Uterus (tissue), 4 donors: Measurements from ENCODE around the gene SPINK2. TPM values are rescaled to one million over a fixed set of nuclear protein-coding genes. Genes with fewer than 3 reads are reported as not detected.
A peak's percentile ranks its signal among the peaks of the same experiment; 100 is the strongest.

ENCODE experiments used
- DNase-seq, 2 donors: peaks; one replicate each; pipeline ENCODE4 v3.0.0-alpha.2; 2019 to 2020
- H3K27ac ChIP-seq, 2 donors: fragments of 200-600 bp; sonication (generic); 1 replicate in 1 of 2; 2 replicates in 1 of 2; pipeline ENCODE4 v1.5.1; 2016 to 2018
- H3K27me3 ChIP-seq, 2 donors: fragments of 200-600 bp; sonication (generic); one replicate each; pipeline ENCODE4 v1.5.1; 2018 to 2019; ENCODE audit warnings: control low read depth in 1 of 2
- H3K36me3 ChIP-seq, 2 donors: fragments of 200-600 bp; sonication (generic); one replicate each; pipeline ENCODE4 v1.5.1; 2019; ENCODE audit warnings: control low read depth in 1 of 2
- H3K4me1 ChIP-seq, 2 donors: fragments of 200-600 bp; sonication (generic); one replicate each; pipeline ENCODE4 v1.5.1; 2018 to 2019; ENCODE audit warnings: control low read depth in 1 of 2
- H3K4me3 ChIP-seq, 2 donors: fragments of 200-600 bp; sonication (generic); 1 replicate in 1 of 2; 2 replicates in 1 of 2; pipeline ENCODE4 v1.5.1; 2018 to 2019; ENCODE audit warnings: mild to moderate bottlenecking in 1 of 2
- H3K9me3 ChIP-seq, 2 donors: fragments of 200-600 bp; sonication (generic); one replicate each; pipeline ENCODE4 v1.5.1; 2019; ENCODE audit warnings: control low read depth in 1 of 2
- CTCF ChIP-seq, 4 experiments: fragments of 200-600 bp in 2 of 4; fragments of 450-650 bp in 2 of 4; sonication (generic) in 2 of 4; IDR thresholded peaks; one replicate each; pipeline ENCODE4 v1.5.1; 2016 to 2019; ENCODE audit warnings: antibody characterized with exemption in 4 of 4, mild to moderate bottlenecking in 2 of 4, moderate library complexity in 1 of 4
- POLR2A ChIP-seq, 2 donors: fragments of 450-650 bp; IDR thresholded peaks; one replicate each; pipeline ENCODE4 v1.6.1; 2016; ENCODE audit warnings: antibody characterized with exemption in 2 of 2, mild to moderate bottlenecking in 1 of 2, moderate library complexity in 1 of 2
- intact Hi-C: fragments of 100-400 bp; cut with DNase I; formaldehyde crosslinking; loops from one replicate; pipeline ENCODE4 v1.15.1; 2023; ENCODE audit warnings: low total_unique reads
- total RNA-seq, 4 donors: library from RNA; depleted of rRNA in 3 of 4; stranded (reverse); fragments of >200 nt in 3 of 4; gene quantifications; one replicate each; pipeline versions ENCODE4 v1.1.0 to v1.2.4, GENCODE V29; 2014 to 2023
- donor health status: DM: yes; HTN: yes; CAD: no.

The SPINK2 gene
- total RNA-seq = not detected

- H3K27me3 ChIP-seq = peaks cover 0 to 9% of the 10 kb centered on the region in 2 donors
- intact Hi-C loops = no loop called here
Measured at GRCh38 chr4:56821381-56822243, at the start of gene SPINK2. SPINK2 (minus strand) TSS chr4:56821701; CDS start chr4:56821662, 39 bp downstream.

GRCh38 chr4:56870946-56871345, 49.4 kb upstream of the SPINK2 start:
- H3K27ac ChIP-seq = no peak overlapping the region
- H3K9me3 ChIP-seq = no peaks in the 10 kb centered on the region
- no peaks in the 10 kb centered on the region for H3K36me3 ChIP-seq
- TF ChIP-seq CTCF (IDR thresholded peaks at IDR 0.05) (no peak), POLR2A (IDR thresholded peaks at IDR 0.05) (no peak)
- DNase-seq = no peak
- no peaks in the 10 kb centered on the region for H3K27me3 ChIP-seq
- intact Hi-C loops = no loop called here
- no peaks in the 10 kb centered on the region for H3K4me1 ChIP-seq
- H3K4me3 ChIP-seq = no peak overlapping the region

More at GRCh38 chr4:56821381-56822243, at the start of gene SPINK2:
- no peaks in the 10 kb centered on the region for H3K36me3 ChIP-seq
- no peaks in the 10 kb centered on the region for H3K4me1 ChIP-seq
- DNase-seq = no peak
- H3K9me3 ChIP-seq = no peaks in the 10 kb centered on the region
- peak within 1 kb of the TSS in 1 of 2 donors; percentile 19 for H3K4me3 ChIP-seq
- H3K27ac ChIP-seq = no peak within 1 kb of the TSS
- no peak for TF ChIP-seq CTCF (IDR thresholded peaks at IDR 0.05)
- TF ChIP-seq POLR2A (IDR thresholded peaks at IDR 0.05) = no peak

- Histone ChIP-seq H3K4me3 (no peak overlapping the region), H3K27ac (no peak overlapping the region), H3K27me3 (no peaks in the 10 kb centered on the region), H3K4me1 (no peaks in the 10 kb centered on the region), H3K36me3 (no peaks in the 10 kb centered on the region), H3K9me3 (no peaks in the 10 kb centered on the region)
- DNase-seq = no peak
- no peak for TF ChIP-seq CTCF (IDR thresholded peaks at IDR 0.05)
- TF ChIP-seq POLR2A (IDR thresholded peaks at IDR 0.05) = no peak
- intact Hi-C loops = no loop called here
Measured at GRCh38 chr4:56863441-56864139, 42.1 kb upstream of the SPINK2 start.

GRCh38 chr4:56861360-56861759, 39.9 kb upstream of the SPINK2 start:
- H3K27me3 ChIP-seq = no peaks in the 10 kb centered on the region
- no peaks in the 10 kb centered on the region for H3K4me1 ChIP-seq
- H3K27ac ChIP-seq = no peak overlapping the region
- intact Hi-C loops = no loop called here
- TF ChIP-seq CTCF (IDR thresholded peaks at IDR 0.05) (no peak), POLR2A (IDR thresholded peaks at IDR 0.05) (no peak)
- no peaks in the 10 kb centered on the region for H3K36me3 ChIP-seq
- H3K9me3 ChIP-seq = no peaks in the 10 kb centered on the region
- H3K4me3 ChIP-seq = no peak overlapping the region
- DNase-seq = no peak

GRCh38 chr4:56860781-56861180, 39.3 kb upstream of the SPINK2 start:
- DNase-seq = no peak
- no peaks in the 10 kb centered on the region for H3K4me1 ChIP-seq
- H3K9me3 ChIP-seq = no peaks in the 10 kb centered on the region
- no peaks in the 10 kb centered on the region for H3K27me3 ChIP-seq
- no peaks in the 10 kb centered on the region for H3K36me3 ChIP-seq
- intact Hi-C loops = no loop called here
- H3K4me3 ChIP-seq = no peak overlapping the region
- TF ChIP-seq POLR2A (IDR thresholded peaks at IDR 0.05) (no peak), CTCF (IDR thresholded peaks at IDR 0.05) (no peak)
- no peak overlapping the region for H3K27ac ChIP-seq
